PC-3 (cell line): ENCODE data around the gene LUC7L3. TPM values are rescaled to one million over a fixed set of nuclear protein-coding genes. Genes with fewer than 3 reads are reported as not detected.

Source experiments
- ATAC-seq: fragments of 200-7000 bp; cut with Tn5 transposase; 2 replicates; pipeline ENCODE4 v1.9.1; 2020; ENCODE audit warnings: mild to moderate bottlenecking, moderate library complexity
- BruUV-seq: library from RNA; stranded (reverse); fragments of 400-500 nt; replicated peaks from 2 replicates; lab custom pipeline; 2021; lab: Mats Ljungman, UMichigan
- CTCF ChIA-PET: fragments of 300-600 bp; sonication (Branson Sonifier 250); formaldehyde crosslinking; loops from one replicate; lab custom pipeline; 2022; ENCODE audit warnings: antibody characterized with exemption; lab: Charles Lee
- POLR2A ChIA-PET: fragments of 300-600 bp; sonication (Branson Sonifier 250); formaldehyde crosslinking; loops from one replicate; lab custom pipeline; 2022; ENCODE audit warnings: antibody characterized with exemption; ENCODE audit not compliant: unreplicated experiment; lab: Charles Lee
- DNase-seq: peaks from one replicate; pipeline ENCODE4 v3.0.0-alpha.2; 2015
- H2AFZ ChIP-seq: fragments of 300-600 bp; sonication (generic); 2 replicates; pipeline ENCODE4 v1.6.0; 2016; ENCODE audit warnings: antibody characterized with exemption, low read length
- H3F3A ChIP-seq: fragments of 300-600 bp; sonication (generic); one replicate; pipeline ENCODE4 v1.6.0; 2017; ENCODE audit warnings: antibody characterized with exemption, low read length, control low read depth, mild to moderate bottlenecking; ENCODE audit not compliant: unreplicated experiment
- H3K27ac ChIP-seq: fragments of 300-600 bp; sonication (generic); 2 replicates; pipeline ENCODE4 v1.5.1; 2016; ENCODE audit warnings: mild to moderate bottlenecking, low read length
- H3K27me3 ChIP-seq: fragments of 300-600 bp; sonication (generic); 2 replicates; pipeline ENCODE4 v1.6.1; 2016; ENCODE audit warnings: low read length, mixed read lengths
- H3K36me3 ChIP-seq: fragments of 300-600 bp; sonication (generic); 2 replicates; pipeline ENCODE4 v1.6.1; 2016; ENCODE audit warnings: low read depth, mixed run types, low read length, mixed read lengths
- H3K4me1 ChIP-seq: fragments of 300-600 bp; sonication (generic); 2 replicates; pipeline ENCODE4 v1.5.1; 2016; ENCODE audit warnings: low read length; ENCODE audit not compliant: insufficient read depth
- H3K4me2 ChIP-seq: fragments of 300-600 bp; sonication (generic); 2 replicates; pipeline ENCODE4 v1.6.0; 2016; ENCODE audit warnings: low read length
- H3K4me3 ChIP-seq: fragments of 300-600 bp; sonication (generic); 2 replicates; pipeline ENCODE4 v1.5.1; 2016; ENCODE audit warnings: mild to moderate bottlenecking, low read length, mixed read lengths
- H3K79me2 ChIP-seq: fragments of 300-600 bp; sonication (generic); 2 replicates; pipeline ENCODE4 v1.6.1; 2017; ENCODE audit warnings: low read length, mixed read lengths
- H3K9ac ChIP-seq: fragments of 300-600 bp; sonication (generic); 2 replicates; pipeline ENCODE4 v1.6.0; 2016; ENCODE audit warnings: mild to moderate bottlenecking, low read length
- H3K9me2 ChIP-seq: fragments of 300-600 bp; sonication (generic); replicated peaks from 2 replicates; pipeline ENCODE4 v1.6.1; 2016; ENCODE audit warnings: mixed run types, low read length, mixed read lengths
- H3K9me3 ChIP-seq: fragments of 300-600 bp; sonication (generic); 2 replicates; pipeline ENCODE4 v1.6.1; 2016; ENCODE audit warnings: low read length, mixed read lengths
- H4K20me1 ChIP-seq: fragments of 300-600 bp; sonication (generic); 2 replicates; pipeline ENCODE4 v1.6.1; 2016; ENCODE audit warnings: low read length, mixed read lengths
- EZH2 ChIP-seq: fragments of 300-600 bp; sonication (generic); IDR thresholded peaks from one replicate; pipeline ENCODE4 v1.6.1; 2017; ENCODE audit warnings: antibody characterized with exemption, mild to moderate bottlenecking, low read length; ENCODE audit not compliant: unreplicated experiment
- EZH2phosphoT487 ChIP-seq: fragments of 300-600 bp; sonication (generic); IDR thresholded peaks from 2 replicates; pipeline ENCODE4 v1.6.1; 2018; ENCODE audit warnings: mild to moderate bottlenecking, antibody characterized with exemption, low read length, borderline replicate concordance
- intact Hi-C: fragments of 100-400 bp; cut with micrococcal nuclease; formaldehyde crosslinking; loops from 2 replicates; pipeline ENCODE4 v1.9.0; 2023
- total RNA-seq: library from RNA; depleted of rRNA; stranded (reverse); fragments of >200 nt; gene quantifications from 2 replicates; pipeline ENCODE4 v1.2.3, GENCODE V29; 2014
- TF ChIP-seq, protein P1 (sequence below): fragments of 300-600 bp; sonication (generic); conservative IDR thresholded peaks from 2 replicates; pipeline ENCODE4 v1.5.1; 2017; ENCODE audit warnings: antibody characterized with exemption, low read depth, mild to moderate bottlenecking, low read length

Gene LUC7L3
- total RNA-seq, 1 experiment from 2014 or later, result 43.0 TPM

DNA sequence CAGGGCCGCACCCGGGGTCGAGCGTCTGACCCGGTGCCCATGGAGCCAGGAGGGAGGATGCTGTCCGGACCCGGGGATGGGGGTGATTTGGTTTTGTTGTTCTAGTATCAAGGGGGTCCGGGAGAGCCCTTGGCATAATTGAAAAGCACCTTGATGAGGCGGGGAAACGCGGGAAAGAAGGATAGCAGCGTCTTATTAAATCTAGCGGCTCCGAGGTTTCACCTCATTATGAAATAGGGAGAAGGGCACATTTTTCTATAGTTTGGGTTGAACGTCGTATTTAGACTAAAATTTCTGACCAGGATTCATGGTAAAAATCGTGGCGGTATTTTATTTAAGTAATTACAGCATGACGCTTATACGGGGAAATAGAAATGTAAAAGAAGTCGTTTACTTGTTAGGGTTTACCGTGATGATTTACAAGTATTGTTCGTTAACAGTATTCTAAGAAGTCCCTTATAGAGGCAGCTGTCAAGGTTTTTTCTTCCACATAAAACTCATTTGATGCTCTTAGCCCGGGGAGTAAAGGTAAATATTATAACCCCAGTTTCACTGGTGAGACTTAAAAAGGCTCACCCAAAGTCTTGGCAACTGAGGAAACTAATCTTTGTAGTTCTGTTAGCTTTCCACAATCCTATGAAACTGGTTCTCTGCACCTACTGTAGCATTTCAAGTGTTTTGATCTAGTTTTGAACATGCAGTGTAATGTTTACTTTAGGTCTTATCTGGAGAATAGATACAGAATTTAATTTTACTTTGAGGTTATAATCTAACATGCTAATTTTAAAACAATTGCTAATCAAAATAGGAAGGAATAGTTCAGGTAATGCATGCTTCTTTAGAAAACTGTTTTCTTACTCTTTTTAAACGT, 756 bp downstream of the LUC7L3 start:
- ATAC-seq (no peak), DNase-seq (peak; percentile 19)
- peak overlapping the region; percentile 97 for H3K9ac ChIP-seq
- POLR2A ChIA-PET, result interaction anchor here (0.5 to 1.0 kb wide), 5 partner anchors 12 to 324 kb away, joined by 3 to 8 read pairs (median 3); no protein-coding TSS in a partner anchor
- peaks cover 4% of the 10 kb centered on the region; the same call in 1 of the 2 replicates for H3K36me3 ChIP-seq
- H3F3A ChIP-seq, result no peaks in the 10 kb centered on the region
- intact Hi-C loops, result loop anchor here (1.0 kb wide), 1 partner anchor 12 kb away; no protein-coding TSS in a partner anchor
- peaks cover 25% of the 10 kb centered on the region for H3K4me1 ChIP-seq
- TF ChIP-seq EZH2 (no peak), EZH2phosphoT487 (no peak)
- TF ChIP-seq, protein P1, sequence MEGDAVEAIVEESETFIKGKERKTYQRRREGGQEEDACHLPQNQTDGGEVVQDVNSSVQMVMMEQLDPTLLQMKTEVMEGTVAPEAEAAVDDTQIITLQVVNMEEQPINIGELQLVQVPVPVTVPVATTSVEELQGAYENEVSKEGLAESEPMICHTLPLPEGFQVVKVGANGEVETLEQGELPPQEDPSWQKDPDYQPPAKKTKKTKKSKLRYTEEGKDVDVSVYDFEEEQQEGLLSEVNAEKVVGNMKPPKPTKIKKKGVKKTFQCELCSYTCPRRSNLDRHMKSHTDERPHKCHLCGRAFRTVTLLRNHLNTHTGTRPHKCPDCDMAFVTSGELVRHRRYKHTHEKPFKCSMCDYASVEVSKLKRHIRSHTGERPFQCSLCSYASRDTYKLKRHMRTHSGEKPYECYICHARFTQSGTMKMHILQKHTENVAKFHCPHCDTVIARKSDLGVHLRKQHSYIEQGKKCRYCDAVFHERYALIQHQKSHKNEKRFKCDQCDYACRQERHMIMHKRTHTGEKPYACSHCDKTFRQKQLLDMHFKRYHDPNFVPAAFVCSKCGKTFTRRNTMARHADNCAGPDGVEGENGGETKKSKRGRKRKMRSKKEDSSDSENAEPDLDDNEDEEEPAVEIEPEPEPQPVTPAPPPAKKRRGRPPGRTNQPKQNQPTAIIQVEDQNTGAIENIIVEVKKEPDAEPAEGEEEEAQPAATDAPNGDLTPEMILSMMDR, result no peak
- H3K79me2 ChIP-seq, result peaks cover 63% of the 10 kb centered on the region
- CTCF ChIA-PET, result no interaction called here
- BruUV-seq, result TSS peak; percentile 52
- no peaks in the 10 kb centered on the region for H3K9me3 ChIP-seq
- peak overlapping the region; percentile 91 for H3K4me2 ChIP-seq
- no peaks in the 10 kb centered on the region for H3K27me3 ChIP-seq
- no peaks in the 10 kb centered on the region for H3K9me2 ChIP-seq
- peak overlapping the region; percentile 84 for H2AFZ ChIP-seq
- peak overlapping the region; percentile 84 for H3K27ac ChIP-seq
- peak overlapping the region; percentile 91 for H3K4me3 ChIP-seq
- H4K20me1 ChIP-seq, result peaks cover 54% of the 10 kb centered on the region

DNA sequence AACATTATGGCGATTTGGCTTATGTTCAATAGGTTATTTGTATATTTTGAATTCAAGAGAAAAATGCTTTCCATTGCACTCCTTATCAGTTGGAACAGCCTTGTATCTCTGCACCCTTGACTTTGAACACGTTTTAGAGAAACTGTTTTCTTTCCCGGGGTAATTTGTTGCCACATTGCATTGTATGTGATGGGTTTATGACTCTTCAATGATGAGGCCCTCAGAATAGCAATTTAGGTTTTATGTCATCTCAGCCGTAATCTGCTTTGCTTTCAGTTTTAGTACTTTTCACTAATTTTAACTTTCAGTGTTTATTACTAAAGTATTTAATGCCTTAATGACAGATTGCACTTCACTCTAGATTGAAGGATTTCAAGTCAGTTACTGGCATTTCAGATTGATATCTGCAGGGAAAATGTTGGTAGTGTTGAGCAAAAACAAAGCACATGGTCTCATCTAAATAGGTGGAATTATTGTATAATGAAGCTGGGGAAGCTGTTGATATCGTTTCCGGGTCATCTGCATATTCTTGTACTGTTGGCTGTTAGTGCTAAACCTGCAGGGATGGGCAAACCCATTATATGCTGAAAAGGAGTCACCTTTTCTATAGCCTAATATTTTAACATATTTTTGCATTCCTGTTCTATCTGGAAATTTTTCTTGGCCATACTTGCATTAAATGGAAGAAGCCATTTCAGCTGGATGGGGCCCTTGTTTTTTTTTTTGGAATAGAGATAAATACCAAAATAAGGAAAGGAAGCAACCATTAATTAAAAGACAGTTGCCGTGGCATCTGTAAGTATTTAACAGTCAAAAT, 2.0 kb downstream of the LUC7L3 start:
- peak overlapping the region; percentile 91 for H3K4me3 ChIP-seq
- CTCF ChIA-PET, result no interaction called here
- no peaks in the 10 kb centered on the region for H3K9me2 ChIP-seq
- H4K20me1 ChIP-seq, result peaks cover 67% of the 10 kb centered on the region
- H3K27ac ChIP-seq, result no peak overlapping the region
- intact Hi-C loops, result no loop called here
- peak overlapping the region; percentile 91 for H3K4me2 ChIP-seq
- H3K27me3 ChIP-seq, result no peaks in the 10 kb centered on the region
- peaks cover 76% of the 10 kb centered on the region for H3K79me2 ChIP-seq
- peaks cover 27% of the 10 kb centered on the region for H3K4me1 ChIP-seq
- peak overlapping the region; percentile 97 for H3K9ac ChIP-seq
- no TSS peak for BruUV-seq
- H3F3A ChIP-seq, result no peaks in the 10 kb centered on the region
- H2AFZ ChIP-seq, result no peak overlapping the region
- DNase-seq (no peak), ATAC-seq (no peak)
- POLR2A ChIA-PET, result no interaction called here
- TF ChIP-seq, protein P1, result no peak
- TF ChIP-seq EZH2 (no peak), EZH2phosphoT487 (no peak)
- H3K36me3 ChIP-seq, result peaks cover 6% of the 10 kb centered on the region; the same call in 1 of the 2 replicates
- no peaks in the 10 kb centered on the region for H3K9me3 ChIP-seq
